DND-41 (cell line): Measurements from ENCODE around the gene KCNK3.

ENCODE experiments used
- ATAC-seq: fragments of 200-7000 bp; cut with Tn5 transposase; 3 replicates; pipeline ENCODE4 v1.9.1; 2021; ENCODE audit warnings: low read depth; ENCODE audit not compliant: insufficient read depth
- DNase-seq: peaks from one replicate; pipeline ENCODE4 v3.0.0-alpha.2; 2020
- H2AFZ ChIP-seq: 2 replicates; pipeline ENCODE4 v1.6.0; 2012; ENCODE audit warnings: low read depth, low read length
- H3K27ac ChIP-seq: 2 replicates; pipeline ENCODE4 v1.5.1; 2012; ENCODE audit warnings: low read length, inconsistent platforms
- H3K27me3 ChIP-seq: fragments of 200-600 bp; sonication (generic); 2 replicates; pipeline ENCODE4 v1.6.0; 2012; ENCODE audit warnings: low read length, mild to moderate bottlenecking, inconsistent platforms; ENCODE audit not compliant: insufficient read depth, poor library complexity
- H3K36me3 ChIP-seq: 2 replicates; pipeline ENCODE4 v1.5.1; 2012; ENCODE audit warnings: low read length, inconsistent platforms; ENCODE audit not compliant: insufficient read depth
- H3K4me1 ChIP-seq: 2 replicates; pipeline ENCODE4 v1.5.1; 2012; ENCODE audit warnings: mild to moderate bottlenecking, low read length; ENCODE audit not compliant: insufficient read depth
- H3K4me2 ChIP-seq: 2 replicates; pipeline ENCODE4 v1.6.0; 2012; ENCODE audit warnings: mild to moderate bottlenecking, moderate library complexity, low read length, inconsistent platforms; ENCODE audit not compliant: insufficient read depth
- H3K4me3 ChIP-seq, 2 experiments: fragments of 200-600 bp in 1 of 2; shearing (Covaris generic) in 1 of 2; 2 replicates each; pipeline ENCODE4 v1.5.1; 2012 to 2016; ENCODE audit warnings: inconsistent platforms in 2 of 2, low read length in 2 of 2, mild to moderate bottlenecking in 2 of 2, low read depth in 1 of 2, moderate library complexity in 1 of 2
- H3K79me2 ChIP-seq: 2 replicates; pipeline ENCODE4 v1.6.0; 2012; ENCODE audit warnings: low read length, inconsistent platforms; ENCODE audit not compliant: insufficient read depth
- H3K9ac ChIP-seq: 2 replicates; pipeline ENCODE4 v1.6.0; 2012; ENCODE audit warnings: low read depth, mild to moderate bottlenecking, inconsistent platforms, low read length, moderate library complexity
- H3K9me3 ChIP-seq: 2 replicates; pipeline ENCODE4 v1.5.1; 2012; ENCODE audit warnings: low read length, moderate library complexity, mild to moderate bottlenecking, inconsistent platforms; ENCODE audit not compliant: insufficient read depth, severe bottlenecking
- H4K20me1 ChIP-seq: 2 replicates; pipeline ENCODE4 v1.6.0; 2012; ENCODE audit warnings: low read length; ENCODE audit not compliant: insufficient read depth
- EZH2 ChIP-seq: IDR thresholded peaks from 3 replicates; pipeline ENCODE4 v1.6.1; 2012; ENCODE audit warnings: borderline replicate concordance, low read depth, mild to moderate bottlenecking, moderate library complexity, low read length, inconsistent platforms; ENCODE audit not compliant: severe bottlenecking
- TF ChIP-seq, protein P1 (sequence below): IDR thresholded peaks from 2 replicates; pipeline ENCODE4 v1.5.1; 2012; ENCODE audit warnings: borderline replicate concordance, low read length, moderate library complexity, mild to moderate bottlenecking; ENCODE audit not compliant: poor library complexity, severe bottlenecking; ENCODE audit errors: extremely low read depth

Gene KCNK3

DNA sequence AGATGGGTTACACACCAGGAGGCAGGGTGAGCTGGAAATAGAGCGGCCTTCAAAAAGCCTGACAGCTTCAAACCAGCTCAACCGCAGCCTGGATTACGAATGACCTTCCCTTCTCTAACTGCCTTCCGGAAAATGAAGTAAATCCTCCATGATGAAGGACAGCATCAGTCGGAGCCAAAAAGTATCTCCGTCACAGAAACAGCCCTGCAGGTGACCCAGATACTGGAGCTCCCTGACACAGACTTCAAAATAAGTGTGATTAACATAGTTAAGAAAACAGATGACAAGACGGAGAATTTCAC lies 41.1 kb upstream of the KCNK3 start:
- Histone ChIP-seq H3K4me1 (no peaks in the 10 kb centered on the region), H4K20me1 (no peaks in the 10 kb centered on the region), H3K36me3 (no peaks in the 10 kb centered on the region), H2AFZ (no peak overlapping the region), H3K79me2 (no peaks in the 10 kb centered on the region), H3K9ac (no peak overlapping the region), H3K4me2 (no peak overlapping the region), H3K4me3 (no peak overlapping the region), H3K27ac (no peak overlapping the region), H3K9me3 (no peaks in the 10 kb centered on the region), H3K27me3 (peaks cover 7% of the 10 kb centered on the region)
- ATAC-seq = no peak
- TF ChIP-seq EZH2 = no peak
- no peak for DNase-seq

DNA sequence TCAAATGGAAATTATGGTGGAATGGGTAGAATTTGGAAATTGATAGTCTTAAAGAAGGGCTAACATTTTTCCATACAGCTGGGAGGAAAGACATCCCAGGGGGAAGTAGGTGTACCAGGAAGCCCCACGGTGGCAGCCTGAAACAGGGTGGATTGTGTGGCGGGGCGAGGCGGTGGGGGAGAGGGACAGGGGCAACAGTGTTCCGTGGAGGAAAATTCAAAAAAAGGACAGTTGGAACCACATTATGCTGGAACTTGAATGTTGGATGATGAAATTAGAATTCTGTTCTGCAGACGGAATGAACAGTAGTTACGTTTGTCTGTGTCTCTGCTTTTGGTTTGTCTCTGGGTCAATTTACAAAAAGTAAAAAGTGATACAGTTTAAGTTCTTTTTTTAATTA lies 40.7 kb upstream of the KCNK3 start:
- Histone ChIP-seq H3K9me3 (no peaks in the 10 kb centered on the region), H3K4me1 (no peaks in the 10 kb centered on the region), H2AFZ (no peak overlapping the region), H3K4me3 (no peak overlapping the region), H3K79me2 (no peaks in the 10 kb centered on the region), H3K9ac (no peak overlapping the region), H3K4me2 (no peak overlapping the region), H4K20me1 (no peaks in the 10 kb centered on the region), H3K27me3 (peaks cover 3% of the 10 kb centered on the region), H3K36me3 (no peaks in the 10 kb centered on the region), H3K27ac (no peak overlapping the region)
- ATAC-seq (no peak), DNase-seq (no peak)
- no peak for TF ChIP-seq EZH2
- TF ChIP-seq, protein P1, sequence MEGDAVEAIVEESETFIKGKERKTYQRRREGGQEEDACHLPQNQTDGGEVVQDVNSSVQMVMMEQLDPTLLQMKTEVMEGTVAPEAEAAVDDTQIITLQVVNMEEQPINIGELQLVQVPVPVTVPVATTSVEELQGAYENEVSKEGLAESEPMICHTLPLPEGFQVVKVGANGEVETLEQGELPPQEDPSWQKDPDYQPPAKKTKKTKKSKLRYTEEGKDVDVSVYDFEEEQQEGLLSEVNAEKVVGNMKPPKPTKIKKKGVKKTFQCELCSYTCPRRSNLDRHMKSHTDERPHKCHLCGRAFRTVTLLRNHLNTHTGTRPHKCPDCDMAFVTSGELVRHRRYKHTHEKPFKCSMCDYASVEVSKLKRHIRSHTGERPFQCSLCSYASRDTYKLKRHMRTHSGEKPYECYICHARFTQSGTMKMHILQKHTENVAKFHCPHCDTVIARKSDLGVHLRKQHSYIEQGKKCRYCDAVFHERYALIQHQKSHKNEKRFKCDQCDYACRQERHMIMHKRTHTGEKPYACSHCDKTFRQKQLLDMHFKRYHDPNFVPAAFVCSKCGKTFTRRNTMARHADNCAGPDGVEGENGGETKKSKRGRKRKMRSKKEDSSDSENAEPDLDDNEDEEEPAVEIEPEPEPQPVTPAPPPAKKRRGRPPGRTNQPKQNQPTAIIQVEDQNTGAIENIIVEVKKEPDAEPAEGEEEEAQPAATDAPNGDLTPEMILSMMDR = no peak

DNA sequence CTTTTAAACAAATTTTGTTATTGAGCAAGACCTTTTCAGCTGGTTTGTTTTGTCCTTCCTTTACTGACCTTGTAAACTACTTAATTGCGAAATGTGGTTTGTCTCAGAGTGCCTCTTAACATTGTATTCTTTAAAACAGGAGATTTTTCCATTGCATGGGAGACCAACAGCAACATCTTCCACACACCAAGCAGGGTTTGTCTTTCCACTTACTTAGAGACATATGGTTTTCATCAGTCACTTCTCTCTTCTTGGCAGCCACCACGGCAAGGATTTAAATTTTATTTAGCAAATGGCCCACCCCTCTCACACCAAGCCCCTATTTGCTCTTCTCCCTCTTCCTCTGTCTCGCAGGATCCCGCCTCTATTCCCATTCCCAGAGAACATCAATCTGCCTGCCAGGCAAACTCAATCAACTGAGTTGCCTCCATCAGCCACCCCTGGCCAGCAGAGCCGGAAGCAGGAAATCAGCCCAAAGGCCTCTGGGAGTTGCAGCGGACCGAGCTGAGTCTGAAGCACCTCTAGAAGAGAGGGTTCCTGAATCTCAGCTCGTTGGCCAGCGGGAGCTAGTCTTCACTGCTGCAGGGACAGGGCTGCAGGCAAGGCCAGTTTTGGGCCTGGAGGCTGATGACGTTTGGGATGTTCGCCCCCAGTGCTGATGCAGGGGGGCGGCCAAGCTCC lies 40.0 kb upstream of the KCNK3 start:
- Histone ChIP-seq H3K36me3 (no peaks in the 10 kb centered on the region), H3K27me3 (peaks cover 3% of the 10 kb centered on the region), H4K20me1 (no peaks in the 10 kb centered on the region), H3K9ac (no peak overlapping the region), H3K27ac (no peak overlapping the region), H3K4me3 (no peak overlapping the region), H3K4me2 (no peak overlapping the region), H3K4me1 (no peaks in the 10 kb centered on the region), H3K9me3 (no peaks in the 10 kb centered on the region), H3K79me2 (no peaks in the 10 kb centered on the region), H2AFZ (no peak overlapping the region)
- TF ChIP-seq, protein P1 = no peak
- TF ChIP-seq EZH2 = no peak
- DNase-seq (no peak), ATAC-seq (no peak)

DNA sequence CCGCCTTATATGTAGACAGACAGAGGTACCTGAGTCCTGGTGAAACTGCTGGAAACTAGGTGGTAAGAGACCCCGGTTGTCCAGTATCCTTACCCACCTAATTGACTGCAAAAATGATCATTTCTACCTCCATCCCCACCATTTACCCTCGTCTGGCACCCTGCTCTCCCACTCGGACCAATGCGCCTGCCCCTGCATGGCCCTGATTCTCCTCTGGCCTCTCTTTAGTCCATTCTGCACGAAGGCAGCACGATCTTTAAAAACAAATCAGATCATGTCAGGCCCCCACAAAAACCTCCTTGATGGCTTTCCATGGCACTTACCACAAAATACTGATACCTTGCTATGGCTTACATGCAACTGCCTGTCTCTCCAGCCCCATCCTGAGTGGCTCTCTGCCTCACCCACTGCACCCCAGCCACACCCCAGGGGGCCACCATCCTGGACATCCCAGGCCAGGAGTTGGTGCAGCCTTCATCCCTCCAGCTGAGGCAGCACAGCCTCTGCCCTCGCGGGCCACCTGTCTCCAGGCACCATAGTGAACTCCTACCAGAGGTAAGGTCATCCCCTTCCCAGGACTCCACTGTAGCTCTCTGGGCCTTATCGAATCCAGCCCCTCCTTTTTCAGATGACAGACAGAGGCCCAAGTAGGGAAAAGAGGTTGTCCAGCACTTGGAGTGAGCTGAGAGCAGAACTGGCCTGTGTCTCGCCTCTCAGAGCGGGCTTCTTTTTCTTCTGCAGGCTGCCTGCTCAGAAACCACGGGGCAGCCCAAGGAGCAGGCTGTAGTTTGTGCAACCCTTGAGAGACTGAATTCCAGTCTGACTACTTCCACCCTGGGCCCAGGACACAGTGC lies 39.1 kb upstream of the KCNK3 start:
- peaks cover 3% of the 10 kb centered on the region for H3K27me3 ChIP-seq
- H3K4me1 ChIP-seq = no peaks in the 10 kb centered on the region
- H3K9ac ChIP-seq = no peak overlapping the region
- no peak overlapping the region for H3K4me3 ChIP-seq
- DNase-seq (no peak), ATAC-seq (no peak)
- no peaks in the 10 kb centered on the region for H3K36me3 ChIP-seq
- no peaks in the 10 kb centered on the region for H3K79me2 ChIP-seq
- no peaks in the 10 kb centered on the region for H3K9me3 ChIP-seq
- no peak overlapping the region for H3K27ac ChIP-seq
- H3K4me2 ChIP-seq = no peak overlapping the region
- H2AFZ ChIP-seq = no peak overlapping the region
- TF ChIP-seq, protein P1 = no peak
- no peak for TF ChIP-seq EZH2
- no peaks in the 10 kb centered on the region for H4K20me1 ChIP-seq
